Cardiac fibroblast (primary cell): ENCODE results near the gene ARHGAP10.

ENCODE experiments used
- DNase-seq, 2 donors: peaks; one replicate each; pipeline versions ENCODE4 v3.0.0 to v3.0.0-alpha.2; 2010; ENCODE audit warnings: low read depth in 2 of 2
- H3K4me3 ChIP-seq, 2 donors: replicated peaks in 1 of 2; 1 replicate in 1 of 2; 2 replicates in 1 of 2; pipeline ENCODE4 v1.5.1; 2011; ENCODE audit warnings: low read depth in 2 of 2, low read length in 2 of 2, mild to moderate bottlenecking in 2 of 2, moderate library complexity in 1 of 2
- TF ChIP-seq, protein P1 (sequence below): IDR thresholded peaks from one replicate; pipeline ENCODE4 v1.5.1; 2011; ENCODE audit warnings: low read depth, mild to moderate bottlenecking, low read length, inconsistent platforms

ARHGAP10 gene

GRCh38 chr4:147754037-147754445 is 22.2 kb downstream of the ARHGAP10 start:
- H3K4me3 ChIP-seq, result no peak overlapping the region
- TF ChIP-seq, protein P1, sequence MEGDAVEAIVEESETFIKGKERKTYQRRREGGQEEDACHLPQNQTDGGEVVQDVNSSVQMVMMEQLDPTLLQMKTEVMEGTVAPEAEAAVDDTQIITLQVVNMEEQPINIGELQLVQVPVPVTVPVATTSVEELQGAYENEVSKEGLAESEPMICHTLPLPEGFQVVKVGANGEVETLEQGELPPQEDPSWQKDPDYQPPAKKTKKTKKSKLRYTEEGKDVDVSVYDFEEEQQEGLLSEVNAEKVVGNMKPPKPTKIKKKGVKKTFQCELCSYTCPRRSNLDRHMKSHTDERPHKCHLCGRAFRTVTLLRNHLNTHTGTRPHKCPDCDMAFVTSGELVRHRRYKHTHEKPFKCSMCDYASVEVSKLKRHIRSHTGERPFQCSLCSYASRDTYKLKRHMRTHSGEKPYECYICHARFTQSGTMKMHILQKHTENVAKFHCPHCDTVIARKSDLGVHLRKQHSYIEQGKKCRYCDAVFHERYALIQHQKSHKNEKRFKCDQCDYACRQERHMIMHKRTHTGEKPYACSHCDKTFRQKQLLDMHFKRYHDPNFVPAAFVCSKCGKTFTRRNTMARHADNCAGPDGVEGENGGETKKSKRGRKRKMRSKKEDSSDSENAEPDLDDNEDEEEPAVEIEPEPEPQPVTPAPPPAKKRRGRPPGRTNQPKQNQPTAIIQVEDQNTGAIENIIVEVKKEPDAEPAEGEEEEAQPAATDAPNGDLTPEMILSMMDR, result no peak
- peak; percentile 55 to 92 for DNase-seq

GRCh38 chr4:147755561-147756295 is 23.8 kb downstream of the ARHGAP10 start:
- TF ChIP-seq, protein P1, result no peak
- DNase-seq, result peak; percentile 41 to 65
- H3K4me3 ChIP-seq, result no peak overlapping the region

- no peak overlapping the region for H3K4me3 ChIP-seq
- no peak for DNase-seq
- TF ChIP-seq, protein P1, result no peak
Measured at GRCh38 chr4:147756417-147756816, 24.5 kb downstream of the ARHGAP10 start.

- no peak for DNase-seq
- TF ChIP-seq, protein P1, result no peak
- no peak overlapping the region for H3K4me3 ChIP-seq
Measured at GRCh38 chr4:147760176-147760575, 28.3 kb downstream of the ARHGAP10 start.

DNA sequence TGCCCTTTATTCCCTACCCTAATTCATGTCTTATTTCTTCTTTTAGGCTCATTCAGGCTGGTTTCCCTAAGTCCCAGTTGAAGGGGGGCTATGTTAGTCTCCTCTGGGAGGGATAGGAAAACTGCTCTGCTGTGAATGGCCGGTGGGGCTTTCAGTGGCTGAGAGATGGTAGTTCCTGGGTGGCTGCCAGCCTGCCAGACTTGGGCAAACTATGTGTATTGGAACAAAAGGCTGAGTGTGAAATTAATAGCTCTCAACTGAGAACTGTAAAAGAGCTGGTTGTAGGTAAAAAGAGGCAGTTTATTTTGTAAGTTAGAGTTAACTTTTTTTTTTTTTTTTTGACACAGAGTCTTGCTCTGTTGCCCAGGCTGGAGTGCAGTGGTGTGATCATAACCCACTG is 28.8 kb downstream of the ARHGAP10 start:
- no peak overlapping the region for H3K4me3 ChIP-seq
- DNase-seq, result peak in 1 of 2 donors; percentile 34
- TF ChIP-seq, protein P1, result no peak

GRCh38 chr4:147761218-147761883 is 29.5 kb downstream of the ARHGAP10 start:
- DNase-seq, result no peak
- H3K4me3 ChIP-seq, result no peak overlapping the region
- TF ChIP-seq, protein P1, result no peak
